GM12878 (cell line): ENCODE data around the gene NDUFS6. TPM values are rescaled to one million over a fixed set of nuclear protein-coding genes. Genes with fewer than 3 reads are reported as not detected.

Experiments used
- ATAC-seq: fragments of 200-7000 bp; cut with Tn5 transposase; 3 replicates; pipeline ENCODE4 v1.9.1; 2020; ENCODE audit warnings: mild to moderate bottlenecking, moderate library complexity
- BruUV-seq: library from RNA; stranded (reverse); fragments of 400-500 nt; replicated peaks from 2 replicates; lab custom pipeline; 2021; lab: Mats Ljungman, UMichigan
- CTCF ChIA-PET: fragments of 300-600 bp; sonication (Branson Sonifier 250); formaldehyde crosslinking; extraction: SDS; loops from one replicate; lab custom pipeline; 2021; ENCODE audit warnings: inconsistent platforms; lab: Yijun Ruan, JAX
- POLR2A ChIA-PET: fragments of 350-600 bp; formaldehyde crosslinking; extraction: SDS; loops from one replicate; lab custom pipeline; 2021; ENCODE audit warnings: inconsistent platforms; lab: Charles Lee
- RAD21 ChIA-PET: fragments of 300-600 bp; sonication (Branson Sonifier 250); formaldehyde crosslinking; loops from one replicate; lab custom pipeline; 2023; ENCODE audit warnings: antibody characterized with exemption; ENCODE audit not compliant: unreplicated experiment; lab: Charles Lee
- SMC1A ChIA-PET: fragments of 300-600 bp; sonication (Branson Sonifier 250); formaldehyde crosslinking; loops from one replicate; lab custom pipeline; 2023; ENCODE audit not compliant: unreplicated experiment, uncharacterized antibody; lab: Charles Lee
- DNase-seq: peaks from one replicate; pipeline ENCODE4 v3.0.0-alpha.2; 2011; ENCODE audit warnings: low read depth, low spot score
- FAIRE-seq: peaks from 3 replicates; lab custom pipeline; 2011; peaks lifted over from hg19 to GRCh38; lab: Jason Lieb, UNC
- H2AFZ ChIP-seq: 2 replicates; pipeline ENCODE4 v1.6.0; 2011; ENCODE audit warnings: low read depth, low read length, control low read depth; ENCODE audit not compliant: control insufficient read depth
- H3K27ac ChIP-seq: 2 replicates; pipeline ENCODE4 v1.5.1; 2011; ENCODE audit warnings: control low read depth; ENCODE audit not compliant: control insufficient read depth, insufficient read depth
- H3K27me3 ChIP-seq, 2 experiments: replicated peaks in 1 of 2; 2 replicates each; pipeline versions ENCODE4 v1.6.0 to v1.6.1; 2011; ENCODE audit warnings: low read length in 1 of 2; ENCODE audit not compliant: control insufficient read depth in 2 of 2, insufficient read depth in 2 of 2
- H3K36me3 ChIP-seq, 2 experiments: 2 replicates each; pipeline ENCODE4 v1.5.1; 2011; ENCODE audit warnings: low read length in 1 of 2; ENCODE audit not compliant: control insufficient read depth in 2 of 2, insufficient read depth in 2 of 2
- H3K4me1 ChIP-seq: 2 replicates; pipeline ENCODE4 v1.6.1; 2011; ENCODE audit warnings: mild to moderate bottlenecking, low read length, moderate library complexity, mixed read lengths; ENCODE audit not compliant: control insufficient read depth, insufficient read depth
- H3K4me2 ChIP-seq: 2 replicates; pipeline ENCODE4 v1.6.0; 2011; ENCODE audit warnings: control low read depth; ENCODE audit not compliant: control insufficient read depth, insufficient read depth
- H3K4me3 ChIP-seq: fragments of 200-600 bp; sonication (generic); 2 replicates; pipeline ENCODE4 v1.5.1; 2016
- H3K79me2 ChIP-seq: 2 replicates; pipeline ENCODE4 v1.6.0; 2011; ENCODE audit warnings: low read length; ENCODE audit not compliant: control insufficient read depth, insufficient read depth
- H3K9ac ChIP-seq: 2 replicates; pipeline ENCODE4 v1.8.0; 2011; ENCODE audit warnings: low read length, control low read depth, mixed read lengths; ENCODE audit not compliant: control insufficient read depth, insufficient read depth
- H3K9me3 ChIP-seq: replicated peaks from 3 replicates; pipeline ENCODE4 v1.5.1; 2011; ENCODE audit warnings: mild to moderate bottlenecking, low read length; ENCODE audit not compliant: control insufficient read depth, insufficient read depth
- H4K20me1 ChIP-seq: 2 replicates; pipeline ENCODE4 v1.6.0; 2011; ENCODE audit not compliant: control insufficient read depth, insufficient read depth
- BACH1 ChIP-seq: fragments of 450-650 bp; IDR thresholded peaks from 2 replicates; pipeline ENCODE4 v1.6.1; 2017; ENCODE audit warnings: mild to moderate bottlenecking, borderline replicate concordance
- CBX5 ChIP-seq: sonication (generic); IDR thresholded peaks from 2 replicates; pipeline ENCODE4 v1.6.1; 2016; ENCODE audit warnings: low read depth, moderate library complexity, mild to moderate bottlenecking, inconsistent platforms
- CHD1 ChIP-seq: IDR thresholded peaks from 2 replicates; pipeline ENCODE4 v1.6.1; 2012; ENCODE audit warnings: low read depth, low read length, improper control_type of control experiment
- IKZF1 ChIP-seq: fragments of 450-650 bp; conservative IDR thresholded peaks from 2 replicates; pipeline ENCODE4 v1.6.1; 2017; ENCODE audit warnings: antibody characterized with exemption, mild to moderate bottlenecking
- MEF2A ChIP-seq: IDR thresholded peaks from 2 replicates; pipeline ENCODE4 v1.6.1; 2011; ENCODE audit warnings: low read depth, mild to moderate bottlenecking, low read length, moderate library complexity; ENCODE audit not compliant: insufficient read depth
- MEF2B ChIP-seq: fragments of 450-650 bp; IDR thresholded peaks from 2 replicates; pipeline ENCODE4 v1.6.1; 2018; ENCODE audit warnings: mild to moderate bottlenecking, moderate library complexity; ENCODE audit not compliant: partially characterized antibody, poor library complexity, severe bottlenecking
- RELA ChIP-seq: fragments of 450-650 bp; IDR thresholded peaks from 2 replicates; pipeline ENCODE4 v1.8.0; 2014; ENCODE audit warnings: borderline replicate concordance; ENCODE audit not compliant: partially characterized antibody
- TCF7 ChIP-seq: IDR thresholded peaks from 2 replicates; pipeline ENCODE4 v1.6.1; 2014; ENCODE audit warnings: antibody characterized with exemption, borderline replicate concordance
- USF1 ChIP-seq: IDR thresholded peaks from 2 replicates; pipeline ENCODE4 v1.6.1; 2011; ENCODE audit warnings: borderline replicate concordance, low read depth, mild to moderate bottlenecking, moderate library complexity, mixed read lengths, low read length; ENCODE audit not compliant: insufficient read depth; ENCODE audit errors: extremely low read length
- ZBTB40 ChIP-seq: fragments of 450-650 bp; IDR thresholded peaks from 2 replicates; pipeline ENCODE4 v1.6.1; 2016; ENCODE audit warnings: mild to moderate bottlenecking, moderate library complexity, borderline replicate concordance
- WGBS: methylation state at CpG from one replicate; pipeline ENCODE4 v1.1.6; 2016; ENCODE audit warnings: low lambda C conversion rate; ENCODE audit not compliant: insufficient replicate concordance, insufficient coverage; ENCODE audit errors: missing lambda C conversion rate; 5-methylcytosine and 5-hydroxymethylcytosine counted together
- in situ Hi-C: fragments of 300-500 bp; cut with MboI; formaldehyde crosslinking; loops from 9 replicates; pipeline ENCODE4 v1.14.3; 2018; ENCODE audit warnings: mixed read lengths
- intact Hi-C: fragments of 100-400 bp; cut with micrococcal nuclease; formaldehyde crosslinking; loops from one replicate; pipeline ENCODE4 v1.14.2; 2022; ENCODE audit not compliant: unreplicated experiment
- polyA plus RNA-seq, 11 experiments: library from polyadenylated mRNA; depleted of rRNA in 4 of 11; unstranded in 6 of 11; stranded (reverse) in 5 of 11; fragments of >200 nt; fragmentation: Nextera tagmentation in 4 of 11; fragmentation: Illumina TruSeq in 1 of 11; extraction: Ambion mirVana in 4 of 11; extraction: Trizol in 1 of 11; gene quantifications; 1 replicate in 1 of 11; 2 replicates in 10 of 11; pipeline versions ENCODE4 v1.2.1 to v1.2.3, GENCODE V29; 2011 to 2016; ENCODE audit warnings: inconsistent platforms in 2 of 11, missing spikeins in 2 of 11, low read depth in 1 of 11
- total RNA-seq, 4 experiments: library from RNA; depleted of rRNA in 3 of 4; stranded (reverse); fragments of >200 nt in 3 of 4; fragmentation: Illumina TruSeq in 1 of 4; extraction: Trizol in 1 of 4; gene quantifications; 2 replicates each; pipeline versions ENCODE4 v1.2.1 to v1.2.3, GENCODE V29; 2013 to 2021

NDUFS6 gene
- total and polyA plus RNA-seq, 10 of the 15 experiments (the other 5 are each of a cell fraction or from before 2014, with no cell fraction given), result 20.7 to 213 (median 58.3) TPM

GRCh38 chr5:1819458-1819857, 18.3 kb downstream of the NDUFS6 start (continued):
- TF ChIP-seq CBX5 (no peak), TCF7 (no peak), RELA (no peak)

GRCh38 chr5:1820381-1820780, 19.2 kb downstream of the NDUFS6 start:
- Histone ChIP-seq H3K9ac (no peak overlapping the region), H3K4me3 (no peak overlapping the region), H4K20me1 (no peaks in the 10 kb centered on the region), H3K4me1 (no peaks in the 10 kb centered on the region; the same call in 1 of the 2 replicates), H3K27me3 (no peaks in the 10 kb centered on the region), H3K36me3 (peaks cover 6 to 35% of the 10 kb centered on the region in 2 experiments; a peak in 3 of 4 replicates), H3K9me3 (no peaks in the 10 kb centered on the region; the same call in 2 of the 3 replicates), H3K27ac (no peak overlapping the region), H2AFZ (no peak overlapping the region), H3K4me2 (no peak overlapping the region), H3K79me2 (no peaks in the 10 kb centered on the region)
- ChIA-PET POLR2A (no interaction called here), SMC1A (no interaction called here), CTCF (interaction anchor here (1.3 kb wide), 1 partner anchor 84 kb away, joined by 3 read pairs; no protein-coding TSS in a partner anchor), RAD21 (interaction anchor here (1.3 kb wide), 1 partner anchor 20 kb away, joined by 3 read pairs; no protein-coding TSS in a partner anchor)
- intact Hi-C loops (no loop called here), in situ Hi-C loops (no loop called here)
- BruUV-seq, result no TSS peak
- 90% methylated on average over 12 of the region's 12 CpGs for WGBS
- no peak for DNase-seq
- TF ChIP-seq IKZF1 (no peak), MEF2B (no peak), ZBTB40 (no peak), USF1 (no peak), BACH1 (no peak), MEF2A (no peak), CHD1 (no peak)
- ATAC-seq, result no peak
- FAIRE-seq, result no peak
